B cell (primary cell): ENCODE data around the gene SMAP2. TPM values are rescaled to one million over a fixed set of nuclear protein-coding genes. Genes with fewer than 3 reads are reported as not detected.
"Not testable (repeated sequence)": the region's sequence is repeated elsewhere in the genome, so short reads cannot be mapped to it uniquely, and the experiment has no call there.

Experiments used
- ATAC-seq: fragments of 200-7000 bp; cut with Tn5 transposase; one replicate; pipeline ENCODE4 v1.10.0; 2021; ENCODE audit warnings: low read depth, mild to moderate bottlenecking, moderate number of reproducible peaks, moderate library complexity
- CTCF ChIA-PET: fragments of 350-600 bp; sonication (Branson Sonifier 250); formaldehyde crosslinking; loops from one replicate; lab custom pipeline; 2021; ENCODE audit warnings: antibody characterized with exemption, inconsistent platforms; lab: Charles Lee
- POLR2A ChIA-PET: fragments of 350-600 bp; sonication (Branson Sonifier 250); formaldehyde crosslinking; loops from one replicate; lab custom pipeline; 2021; ENCODE audit warnings: antibody characterized with exemption; lab: Charles Lee
- DNase-seq: peaks from one replicate; pipeline ENCODE4 v3.0.0; 2013
- H2AFZ ChIP-seq: 2 replicates; pipeline ENCODE4 v1.6.1; 2012; ENCODE audit warnings: mild to moderate bottlenecking, low read depth, low read length; ENCODE audit not compliant: insufficient read depth, poor library complexity, severe bottlenecking
- H3K27ac ChIP-seq, 2 donors: 1 replicate in 1 of 2; 2 replicates in 1 of 2; pipeline ENCODE4 v1.5.1; 2012 to 2013; ENCODE audit warnings: low read length in 2 of 2, mild to moderate bottlenecking in 2 of 2, moderate library complexity in 1 of 2
- H3K27me3 ChIP-seq, 4 experiments: fragments of 200-600 bp in 1 of 4; sonication (generic) in 1 of 4; replicated peaks in 1 of 4; 1 replicate in 2 of 4; 2 replicates in 2 of 4; pipeline versions ENCODE4 v1.6.1 to v1.7.0; 2013 to 2016; ENCODE audit warnings: low read length in 3 of 4, mild to moderate bottlenecking in 2 of 4, mixed read lengths in 1 of 4, moderate library complexity in 1 of 4; ENCODE audit not compliant: insufficient read depth in 4 of 4, control insufficient read depth in 3 of 4; ENCODE audit errors: control extremely low read depth in 1 of 4
- H3K36me3 ChIP-seq, 2 experiments: replicated peaks in 1 of 2; 1 replicate in 1 of 2; 2 replicates in 1 of 2; pipeline versions ENCODE4 v1.6.1 to v1.7.1; 2013; ENCODE audit warnings: low read length in 1 of 2; ENCODE audit not compliant: insufficient read depth in 2 of 2, control insufficient read depth in 1 of 2; ENCODE audit errors: control extremely low read depth in 1 of 2, extremely low read depth in 1 of 2
- H3K4me1 ChIP-seq, 2 donors: fragments of 200-600 bp in 1 of 2; sonication (generic) in 1 of 2; 1 replicate in 1 of 2; 2 replicates in 1 of 2; pipeline versions ENCODE4 v1.5.1 to v1.6.1; 2013 to 2017; ENCODE audit warnings: low read length in 2 of 2; ENCODE audit not compliant: control insufficient read depth in 2 of 2, insufficient read depth in 2 of 2
- H3K4me2 ChIP-seq: replicated peaks from 2 replicates; pipeline ENCODE3; 2012; ENCODE audit warnings: mild to moderate bottlenecking, low read depth, low read length; ENCODE audit not compliant: poor library complexity, severe bottlenecking
- H3K4me3 ChIP-seq, 5 experiments: fragments of 200-600 bp in 1 of 5; sonication (generic) in 1 of 5; 1 replicate in 3 of 5; 2 replicates in 2 of 5; pipeline versions ENCODE4 v1.5.1 to v1.7.0; 2011 to 2016; ENCODE audit warnings: low read length in 4 of 5, mild to moderate bottlenecking in 4 of 5, low read depth in 2 of 5, control low read depth in 1 of 5, moderate library complexity in 1 of 5; ENCODE audit not compliant: insufficient read depth in 1 of 5; ENCODE audit errors: control extremely low read depth in 1 of 5, extremely low read depth in 1 of 5
- H3K79me2 ChIP-seq: fragments of 200-600 bp; sonication (generic); one replicate; pipeline ENCODE4 v1.6.0; 2016; ENCODE audit warnings: low read length; ENCODE audit not compliant: control insufficient read depth, insufficient read depth
- H3K9ac ChIP-seq: fragments of 200-600 bp; sonication (generic); 2 replicates; pipeline ENCODE4 v1.6.1; 2017; ENCODE audit warnings: mild to moderate bottlenecking, low read length, moderate library complexity
- H3K9me3 ChIP-seq, 3 donors: one replicate each; pipeline versions ENCODE4 v1.6.1 to v1.7.1; 2013; ENCODE audit warnings: low read length in 2 of 3; ENCODE audit not compliant: control insufficient read depth in 2 of 3, insufficient read depth in 1 of 3; ENCODE audit errors: control extremely low read depth in 1 of 3
- H4K20me1 ChIP-seq: 2 replicates; pipeline ENCODE4 v1.6.0; 2012; ENCODE audit warnings: mild to moderate bottlenecking, low read length; ENCODE audit not compliant: insufficient read depth, control insufficient read depth, poor library complexity, severe bottlenecking
- H3K27ac Mint-ChIP-seq: one replicate; pipeline ENCODE4 v1.8.0; 2021; ENCODE audit warnings: mixed read lengths
- H3K27me3 Mint-ChIP-seq: one replicate; pipeline ENCODE4 v1.8.0; 2021; ENCODE audit warnings: mixed read lengths
- H3K4me1 Mint-ChIP-seq: one replicate; pipeline ENCODE4 v1.8.0; 2021; ENCODE audit warnings: mixed read lengths
- H3K4me3 Mint-ChIP-seq: one replicate; pipeline ENCODE4 v1.8.0; 2021; ENCODE audit warnings: mixed read lengths
- H3K9me3 Mint-ChIP-seq: one replicate; pipeline ENCODE4 v1.8.0; 2022; ENCODE audit warnings: mixed read lengths; ENCODE audit not compliant: insufficient read depth
- CTCF ChIP-seq: fragments of 200-600 bp; IDR thresholded peaks from one replicate; pipeline ENCODE4 v1.8.0; 2022; ENCODE audit warnings: antibody characterized with exemption, mild to moderate bottlenecking
- EZH2 ChIP-seq: IDR thresholded peaks from 2 replicates; pipeline ENCODE4 v1.6.1; 2012; ENCODE audit warnings: borderline replicate concordance, low read depth, mild to moderate bottlenecking, moderate library complexity, low read length; ENCODE audit not compliant: insufficient read depth, poor library complexity, severe bottlenecking
- WGBS: methylation state at CpG from one replicate; pipeline ENCODE4 v1.1.5; 2013; ENCODE audit warnings: missing lambda C conversion rate; ENCODE audit not compliant: insufficient coverage; 5-methylcytosine and 5-hydroxymethylcytosine counted together
- intact Hi-C: fragments of 100-400 bp; cut with micrococcal nuclease; formaldehyde crosslinking; loops from one replicate; pipeline ENCODE4 v1.10.0; 2022
- polyA minus RNA-seq: library from RNA; depleted of rRNA, polyadenylated mRNA; stranded (reverse); fragments of >200 nt; gene quantifications from 2 replicates; pipeline ENCODE4 v1.2.3, GENCODE V29; 2012
- polyA plus RNA-seq: library from polyadenylated mRNA; depleted of rRNA; stranded (reverse); fragments of >200 nt; gene quantifications from 2 replicates; pipeline ENCODE4 v1.2.3, GENCODE V29; 2012
- total RNA-seq, 2 donors: library from RNA; stranded (reverse); fragments of 120-200 nt in 1 of 2; gene quantifications; 1 replicate in 1 of 2; 2 replicates in 1 of 2; pipeline versions ENCODE4 v1.2.3 to v1.2.4, GENCODE V29; 2013 to 2022

SMAP2 gene
- total RNA-seq (300 and 305 TPM in 2 replicates), polyA plus RNA-seq (267 and 275 TPM in 2 replicates), polyA minus RNA-seq (249 and 261 TPM in 2 replicates)
- 308 TPM for total RNA-seq (2013)

GRCh38 chr1:40373323-40374283, at the start of gene SMAP2:
TSS of gene SMAP2 (plus strand) at chr1:40373727. CDS start at chr1:40374121, 394 bp downstream.
- ChIA-PET POLR2A (interaction anchor here (0.6 to 6.7 kb wide), 14 partner anchors 10 to 196 kb away, joined by 3 to 90 read pairs (median 5); partner anchors contain the start of gene ZMPSTE24), CTCF (interaction anchor here (0.7 to 5.7 kb wide), 20 partner anchors 8 to 289 kb away, joined by 3 to 51 read pairs (median 6); no protein-coding TSS in a partner anchor)
- peak within 1 kb of the TSS; percentile 96 for H3K4me3 Mint-ChIP-seq
- H3K27me3 Mint-ChIP-seq = no peaks in the 10 kb centered on the region
- H3K9me3 Mint-ChIP-seq = no peaks in the 10 kb centered on the region
- TF ChIP-seq EZH2 = no peak
- TF ChIP-seq CTCF = no peak
- peak within 1 kb of the TSS; percentile 79 for H3K4me2 ChIP-seq
- ATAC-seq = peak; percentile 88
- peak; percentile 95 for DNase-seq
- peaks cover 56% of the 10 kb centered on the region for H3K79me2 ChIP-seq
- peaks cover 7% of the 10 kb centered on the region for H4K20me1 ChIP-seq
- peak within 1 kb of the TSS; percentile 36 for H2AFZ ChIP-seq
- H3K4me3 ChIP-seq = peak within 1 kb of the TSS; percentile 76 to 100 (median 97)
- H3K27me3 ChIP-seq = no peaks in the 10 kb centered on the region
- H3K9me3 ChIP-seq = no peaks in the 10 kb centered on the region
- peak within 1 kb of the TSS; percentile 89 to 100 for H3K27ac ChIP-seq
- intact Hi-C loops = loop anchor here (1.0 to 5.0 kb wide), 6 partner anchors 12 to 159 kb away; partner anchors contain the start of genes ZFP69B and ZNF684
- WGBS = under 1% methylated on average over 54 of the region's 65 CpGs
- H3K4me1 Mint-ChIP-seq = peaks cover 48% of the 10 kb centered on the region
- H3K9ac ChIP-seq = peak within 1 kb of the TSS; percentile 91
- peaks cover 36 to 37% of the 10 kb centered on the region in 2 donors for H3K4me1 ChIP-seq
- H3K27ac Mint-ChIP-seq = peak within 1 kb of the TSS; percentile 95
- H3K36me3 ChIP-seq = peaks cover 0 to 25% of the 10 kb centered on the region in 2 experiments

GRCh38 chr1:40331403-40331802, 42.1 kb upstream of the SMAP2 start:
- H3K27ac Mint-ChIP-seq, H3K4me2 ChIP-seq, H3K27ac ChIP-seq, H3K4me1 ChIP-seq, H3K4me1 Mint-ChIP-seq, H3K9me3 Mint-ChIP-seq, H3K27me3 ChIP-seq, H2AFZ ChIP-seq, DNase-seq, ATAC-seq, H3K4me3 Mint-ChIP-seq, POLR2A ChIA-PET, H4K20me1 ChIP-seq, CTCF ChIA-PET, H3K27me3 Mint-ChIP-seq, H3K9ac ChIP-seq, H3K36me3 ChIP-seq, H3K79me2 ChIP-seq, intact Hi-C loops, H3K4me3 ChIP-seq: not testable (repeated sequence)
- peaks cover 0 to 13% (median 0%) of the 10 kb centered on the region in 3 donors for H3K9me3 ChIP-seq
- WGBS = no CpG with 5 or more reads among the region's 1 CpG
